ENCODE results near the gene ANTXR2. TPM values are rescaled to one million over a fixed set of nuclear protein-coding genes. Genes with fewer than 3 reads are reported as not detected.
"Not testable (repeated sequence)": the region's sequence is repeated elsewhere in the genome, so short reads cannot be mapped to it uniquely, and the experiment has no call there.

ANTXR2 gene
- total and polyA plus RNA-seq, 2 of the 8 experiments (the other 6 are each of a cell fraction or from before 2014, with no cell fraction given): 1.1 to 7.5 TPM

DNA sequence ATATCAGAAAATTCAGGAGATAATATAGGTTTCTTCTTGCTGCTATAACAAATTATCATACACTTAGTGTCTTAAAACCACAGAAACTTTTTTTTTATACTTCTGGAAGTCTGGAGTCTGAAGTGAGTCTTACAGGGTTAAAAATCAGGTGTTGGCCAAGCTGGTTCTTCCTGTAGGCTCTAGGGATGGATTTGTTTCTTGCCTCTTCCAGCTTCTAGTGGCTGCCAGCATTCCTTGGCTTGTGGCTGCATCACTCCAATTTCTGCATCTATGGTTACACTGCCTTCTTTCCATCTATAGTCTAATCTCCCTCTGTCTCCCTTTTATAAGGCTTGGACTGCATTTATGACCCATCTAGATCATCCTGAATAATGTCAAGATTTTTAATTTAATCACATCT lies 68.7 kb downstream of the ANTXR2 start (continued):
- TF ChIP-seq SRF (IDR thresholded peaks at IDR 0.05; ENCODE audit: low read depth, low read length): no peak
- no peak for TF ChIP-seq FOSL1 (IDR thresholded peaks at IDR 0.05; ENCODE audit: insufficient read depth, low read depth, low read length)
- TF ChIP-seq CEBPB (IDR thresholded peaks at IDR 0.05; ENCODE audit: low read depth, low read length): no peak

DNA sequence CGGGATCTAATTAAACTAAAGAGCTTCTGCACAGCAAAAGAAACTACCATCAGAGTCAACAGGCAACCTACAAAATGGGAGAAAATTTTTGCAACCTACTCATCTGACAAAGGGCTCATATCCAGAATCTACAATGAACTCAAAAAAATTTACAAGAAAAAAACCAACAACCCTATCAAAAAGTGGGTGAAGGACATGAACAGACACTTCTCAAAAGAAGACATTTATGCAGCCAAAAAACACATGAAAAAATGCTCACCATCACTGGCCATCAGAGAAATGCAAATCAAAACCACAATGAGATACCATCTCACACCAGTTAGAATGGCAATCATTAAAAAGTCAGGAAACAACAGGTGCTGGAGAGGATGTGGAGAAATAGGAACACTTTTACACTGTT lies 70.5 kb downstream of the ANTXR2 start:
- H3K18ac ChIP-seq (ENCODE audit: extremely low read depth, low read length); H2AK5ac ChIP-seq (ENCODE audit: low read depth, low read length); POLR2A ChIA-PET (ENCODE audit: partially characterized antibody); H3K9me3 ChIP-seq (ENCODE audit: insufficient read depth in 2 of 2, low read depth in 1 of 2, low read length in 1 of 2); H4K8ac ChIP-seq (ENCODE audit: extremely low read depth, insufficient read depth, low read length); H3K79me2 ChIP-seq (ENCODE audit: control insufficient read depth in 1 of 2, insufficient read depth in 2 of 2, low read length in 2 of 2); H3K27me3 ChIP-seq (replicated peaks in 1 of 4; ENCODE audit: control insufficient read depth in 3 of 4, extremely low read depth in 1 of 4, insufficient read depth in 3 of 4, low read length in 3 of 4); H3K9ac ChIP-seq (replicated peaks in 1 of 4; ENCODE audit: extremely low read depth in 1 of 4, low read depth in 3 of 4, low read length in 3 of 4); H2BK12ac ChIP-seq (ENCODE audit: low read depth, low read length); H2BK15ac ChIP-seq (ENCODE audit: low read length); FAIRE-seq; H3K14ac ChIP-seq (ENCODE audit: insufficient read length); H2BK5ac ChIP-seq (ENCODE audit: low read depth, low read length); H3K79me1 ChIP-seq (ENCODE audit: low read depth, low read length); H4K20me1 ChIP-seq (replicated peaks in 1 of 2; ENCODE audit: control insufficient read depth in 1 of 2, insufficient read depth in 2 of 2, low read length in 2 of 2); H3K56ac ChIP-seq (replicated peaks; ENCODE audit: insufficient read length, low read depth, low read length); H3K23ac ChIP-seq (ENCODE audit: insufficient read length); H3K4me1 ChIP-seq (replicated peaks in 1 of 4; ENCODE audit: control insufficient read depth in 3 of 4, insufficient read depth in 4 of 4, low read length in 3 of 4); H2BK120ac ChIP-seq (replicated peaks; ENCODE audit: low read depth, low read length); H2AFZ ChIP-seq (ENCODE audit: low read length); H4K91ac ChIP-seq (replicated peaks; ENCODE audit: insufficient read length, low read length); H3K23me2 ChIP-seq (ENCODE audit: low read depth, low read length); CTCF ChIA-PET (ENCODE audit: partially characterized antibody); H2BK20ac ChIP-seq (ENCODE audit: low read length); H3K27ac ChIP-seq (ENCODE audit: low read depth, low read length); H3K4me2 ChIP-seq (ENCODE audit: insufficient read depth in 1 of 2, low read depth in 2 of 2, low read length in 2 of 2); DNase-seq (ENCODE audit: low read depth in 1 of 2, low spot score in 2 of 2); H3K36me3 ChIP-seq (ENCODE audit: control insufficient read depth in 2 of 4, insufficient read depth in 4 of 4, low read length in 3 of 4); H4K5ac ChIP-seq (ENCODE audit: insufficient read length, low read depth, low read length); H3K4ac ChIP-seq (replicated peaks; ENCODE audit: insufficient read length, low read depth, low read length); H3K4me3 ChIP-seq (ENCODE audit: extremely low read depth in 1 of 4, insufficient read depth in 2 of 4, low read depth in 3 of 4, low read length in 4 of 4): not testable (repeated sequence)
- no CpG with 5 or more reads among the region's 1 CpG for WGBS, 2 experiments (ENCODE audit: extremely low coverage in 1 of 2, insufficient coverage in 1 of 2, insufficient read length in 1 of 2, insufficient replicate concordance in 2 of 2, low coverage in 1 of 2, low lambda C conversion rate in 2 of 2, missing lambda C conversion rate in 1 of 2)

Data from H1 (cell line).